Measurements from ENCODE around the gene BEX3.
"Not testable (repeated sequence)": the region's sequence is repeated elsewhere in the genome, so short reads cannot be mapped to it uniquely, and the experiment has no call there.

BEX3 gene

DNA sequence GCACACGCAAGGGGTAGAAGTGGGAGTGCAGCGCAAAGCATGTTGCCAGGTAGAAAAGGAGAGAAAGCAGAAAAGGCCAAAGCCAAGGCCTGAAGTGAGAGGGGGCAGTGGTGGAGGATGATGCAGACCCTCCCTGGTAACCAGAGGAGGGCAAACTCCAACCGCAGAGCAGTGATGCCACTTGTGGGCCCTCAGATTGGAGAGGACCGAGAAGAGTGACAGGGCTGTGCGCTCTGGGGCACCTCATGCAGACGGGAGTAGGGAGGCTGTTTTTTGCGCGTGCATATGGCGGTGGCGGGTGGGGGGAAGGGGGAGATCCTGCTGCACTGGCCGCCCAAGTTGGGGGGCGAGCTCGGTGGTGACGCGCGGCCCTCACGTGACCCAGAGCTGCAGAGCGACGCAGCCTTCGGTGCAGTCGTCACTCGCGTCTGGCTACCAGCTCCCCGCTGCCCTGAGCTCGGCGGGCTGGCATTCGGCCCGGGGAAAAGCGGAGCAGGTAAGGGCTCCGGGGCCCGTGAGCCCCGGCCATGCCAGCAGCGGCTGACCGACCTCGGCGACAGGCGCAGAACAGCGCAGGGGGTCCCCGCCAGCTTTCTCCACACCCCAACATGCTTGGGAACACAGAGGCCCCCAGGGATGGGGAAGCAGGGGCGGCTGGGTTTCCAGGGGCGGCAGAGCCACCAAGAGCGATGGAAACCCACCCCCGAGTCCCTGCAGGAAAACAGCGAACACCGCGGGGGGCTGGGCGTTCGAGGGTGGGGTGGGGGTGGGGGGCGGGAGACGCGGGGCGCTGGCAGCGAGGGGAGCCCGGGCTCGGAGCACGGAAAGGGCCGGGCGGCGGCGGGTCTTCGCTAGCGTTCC, at the start of gene BEX3:
Gene BEX3 (plus strand): TSS at position 421 of the 861 bp plus-strand sequence. CDS start 984 bp downstream, outside the sequence.
- DNase-seq: no peak

DNA sequence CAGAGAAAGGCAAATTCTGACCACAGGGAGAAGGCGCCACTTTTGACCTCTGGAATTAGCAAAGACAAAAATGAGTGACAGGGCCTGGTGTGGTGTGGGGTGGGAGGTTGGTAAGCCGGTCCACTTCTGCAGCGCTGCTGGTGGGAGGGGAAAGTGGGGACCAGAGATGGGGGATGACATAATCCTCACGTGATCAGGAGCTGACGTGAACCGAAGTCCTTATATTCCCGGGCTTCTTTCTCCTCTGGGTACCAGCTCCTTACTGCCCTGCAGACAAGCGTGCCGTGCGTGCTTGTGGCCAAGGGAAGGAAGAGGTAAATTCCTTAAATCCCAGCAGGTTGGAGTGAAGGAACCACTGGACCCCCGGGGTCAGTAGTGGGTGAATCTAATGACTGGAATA, 46.3 kb upstream of the BEX3 start, which contains the start of gene TCEAL7:
Gene TCEAL7 (plus strand): TSS at position 249 of the 400 bp plus-strand sequence. CDS start 1,165 bp downstream, outside the sequence.
- no peak for DNase-seq

DNA sequence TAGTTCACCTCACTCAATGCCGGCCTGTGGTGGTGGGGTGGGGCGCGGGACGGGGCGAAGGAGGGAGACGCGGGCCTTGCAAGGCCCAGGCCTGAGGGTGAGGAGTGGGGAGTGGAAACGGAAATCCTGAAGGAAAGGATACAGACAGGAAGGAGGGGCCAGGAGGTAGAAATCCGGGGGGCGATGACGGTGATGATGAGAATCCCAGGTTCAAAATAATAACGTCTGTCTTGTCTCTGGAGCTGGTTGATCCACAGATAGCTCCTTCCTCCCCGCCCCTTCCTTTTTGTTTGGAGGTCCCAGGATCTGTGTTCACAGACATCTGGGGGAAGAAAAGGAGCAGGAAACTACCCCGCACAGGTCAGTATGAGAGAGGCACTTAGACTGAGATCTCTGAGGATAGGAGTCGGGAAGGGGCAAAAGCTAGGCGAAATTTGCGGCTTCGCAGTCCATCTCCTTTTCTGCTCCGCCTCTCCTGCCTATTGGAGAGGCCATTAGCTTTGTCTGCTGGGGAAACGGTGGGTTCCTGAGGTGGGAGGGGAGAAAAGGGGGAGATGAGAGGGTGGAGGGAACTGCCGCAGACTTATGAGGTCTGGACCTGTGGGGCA, 45.6 kb upstream of the BEX3 start:
- DNase-seq: no peak

DNA sequence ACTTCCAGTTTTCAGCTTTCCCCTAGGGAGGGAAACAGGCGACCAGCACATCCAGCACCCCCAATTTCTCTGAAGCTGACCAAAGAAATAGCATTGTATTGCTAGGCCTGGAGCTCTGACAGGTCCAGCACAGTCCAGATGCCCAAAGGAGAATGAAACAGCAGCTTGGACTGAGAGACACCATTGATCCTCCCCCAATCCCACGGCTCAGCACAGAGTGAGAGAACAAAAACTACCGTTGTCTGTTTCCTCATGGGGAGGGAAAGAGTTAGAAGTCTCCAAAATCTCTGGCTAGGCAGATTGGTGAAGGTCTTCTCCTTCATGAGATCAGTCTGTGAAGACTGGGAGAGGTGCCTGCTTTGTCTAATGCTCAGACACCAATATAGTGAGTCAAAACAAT, 37.7 kb upstream of the BEX3 start:
- DNase-seq: no peak

DNA sequence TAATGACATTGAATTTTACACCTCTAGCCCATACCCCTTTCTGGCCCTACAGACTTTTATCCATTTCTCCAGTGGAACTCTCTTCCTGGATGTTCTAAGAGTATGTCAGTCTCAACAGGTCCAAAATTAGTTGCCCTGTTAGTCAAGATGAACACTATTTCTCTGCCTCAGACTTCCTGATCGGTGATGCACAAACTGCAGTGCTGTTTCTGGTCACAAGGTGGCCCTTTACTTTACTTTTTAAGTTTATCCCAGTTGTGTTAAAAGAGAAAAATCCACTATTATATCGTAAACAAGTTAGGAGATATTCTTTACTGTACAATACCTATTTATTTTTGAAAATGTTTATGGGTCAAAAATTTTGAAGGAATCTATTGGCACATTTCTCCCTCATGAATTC, 33.2 kb upstream of the BEX3 start:
- peak; percentile 19 for DNase-seq

DNA sequence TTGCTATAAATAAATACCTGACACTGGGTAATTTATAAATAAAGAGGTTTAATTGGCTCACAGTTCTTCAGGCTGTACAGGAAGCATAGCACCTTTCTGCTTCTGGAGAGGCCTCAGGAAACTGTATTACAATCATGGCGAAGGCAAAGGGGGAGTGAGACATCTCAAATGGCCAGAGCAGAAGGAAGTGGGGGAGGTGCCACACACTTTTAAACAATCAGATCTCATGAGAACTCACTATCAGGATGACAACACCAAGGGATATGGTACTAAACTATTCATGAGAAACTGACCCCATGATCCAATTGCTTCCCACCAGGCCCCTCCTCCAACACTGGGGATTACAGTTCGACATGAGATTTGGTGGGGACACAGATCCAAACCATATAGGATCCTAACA, 31.7 kb upstream of the BEX3 start:
- DNase-seq: no peak

DNA sequence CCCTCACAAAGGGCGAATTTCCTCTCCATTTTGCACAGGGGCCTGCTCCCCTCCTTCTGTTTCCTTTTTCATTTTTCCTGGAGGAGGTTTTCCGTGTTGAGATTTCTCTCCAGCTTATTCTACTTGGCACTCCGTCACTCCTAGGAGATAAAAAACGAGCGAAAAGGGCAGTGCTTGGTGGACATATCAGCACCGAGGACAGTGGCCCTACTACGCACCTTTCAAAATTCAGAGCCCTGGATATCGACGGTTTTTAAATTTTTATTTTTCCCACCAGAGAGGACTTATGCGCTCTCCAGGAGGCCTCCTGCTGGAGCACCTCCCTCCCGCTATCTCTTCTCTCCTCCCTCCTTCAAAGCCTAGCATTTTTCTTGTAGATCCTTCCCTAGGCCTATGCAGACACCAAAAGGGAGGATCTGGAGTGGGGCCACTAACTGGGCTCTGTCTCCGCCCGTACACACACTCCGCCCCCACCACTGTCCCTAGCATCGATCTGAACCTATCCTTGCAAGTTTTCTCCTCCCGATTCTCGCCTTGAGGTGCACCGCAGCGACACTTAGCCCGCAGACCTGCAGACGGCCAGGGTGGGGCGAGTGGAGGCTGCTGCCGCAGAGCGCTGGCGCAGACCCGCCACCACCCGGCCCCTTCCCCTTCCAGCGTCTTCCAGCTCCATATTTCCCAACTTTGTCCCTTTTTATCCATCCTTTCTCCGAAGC, 28.5 kb upstream of the BEX3 start:
- no peak for DNase-seq

DNA sequence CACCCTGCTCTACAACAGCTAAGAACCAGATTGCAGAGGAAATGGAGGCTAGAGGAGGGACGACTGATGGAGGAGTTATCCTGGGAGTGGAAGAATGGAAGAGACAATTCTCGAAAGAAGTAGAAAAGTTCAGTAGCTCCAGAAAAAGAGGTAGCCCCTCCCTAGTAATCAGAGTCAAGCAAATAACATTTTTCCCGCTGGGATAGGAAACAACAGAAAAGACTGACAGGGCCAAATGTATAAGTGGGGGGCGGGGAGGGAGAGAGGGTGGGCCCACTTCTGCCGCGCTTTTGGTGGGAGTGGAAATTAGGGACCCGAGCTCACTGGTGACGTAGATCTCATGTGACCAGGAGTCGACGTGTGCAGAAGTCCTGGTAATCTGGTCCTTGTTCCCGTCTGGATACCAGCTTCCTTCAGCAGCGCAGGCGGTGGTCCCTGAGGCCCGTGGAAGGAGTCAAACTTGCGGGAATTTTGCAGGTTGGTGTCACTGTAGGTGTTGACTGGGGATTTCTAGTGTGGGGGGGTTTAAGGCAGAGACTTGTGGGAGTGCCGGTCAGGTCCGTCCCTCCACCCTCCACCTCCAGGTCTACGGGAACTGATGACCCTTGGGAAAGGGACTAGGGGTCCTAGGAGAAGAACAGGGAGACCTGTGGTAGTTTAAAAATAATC, 20.1 kb upstream of the BEX3 start, which contains the start of gene TCEAL9:
Gene TCEAL9 (plus strand): TSS at position 377 of the 669 bp plus-strand sequence. CDS start 1,179 bp downstream, outside the sequence.
- DNase-seq: no peak

DNA sequence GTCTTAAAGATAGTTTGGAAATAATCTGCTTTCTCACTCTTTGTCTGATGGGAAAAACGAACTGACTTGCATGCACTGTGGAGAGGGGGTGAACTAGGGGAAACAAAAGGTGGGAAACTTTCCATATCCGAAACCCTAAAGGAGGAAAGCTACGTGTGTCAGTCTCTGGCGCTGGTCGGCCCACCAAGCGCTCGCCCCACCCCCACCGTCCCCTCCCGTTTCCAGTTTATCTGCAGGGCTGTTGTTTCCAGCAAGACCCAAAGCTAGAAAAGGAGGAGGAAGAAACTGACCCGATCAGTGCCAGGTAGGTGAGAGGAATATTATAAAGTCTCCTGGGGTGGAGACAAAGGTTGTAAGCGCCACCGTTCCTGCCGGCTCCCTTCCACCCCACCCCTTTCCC, 19.5 kb upstream of the BEX3 start:
- DNase-seq: no peak

DNA sequence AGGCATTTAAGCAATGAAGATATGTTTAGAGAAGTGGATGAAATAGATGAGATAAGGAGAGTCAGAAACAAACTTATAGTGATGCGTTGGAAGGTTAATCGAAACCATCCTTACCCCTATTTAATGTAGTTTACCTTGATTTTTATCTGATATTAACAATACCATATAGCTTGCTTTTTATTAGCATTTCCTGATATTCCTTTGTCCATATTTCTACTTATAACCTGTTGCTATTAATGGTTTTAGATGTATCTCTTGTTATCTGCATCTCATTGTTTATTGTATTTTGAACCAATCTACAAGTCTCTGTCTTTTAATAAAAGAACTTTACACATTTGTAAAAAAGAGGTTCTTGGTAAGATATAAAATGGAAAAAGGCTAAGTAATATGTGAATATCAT, 18.5 kb upstream of the BEX3 start:
- no peak for DNase-seq

DNA sequence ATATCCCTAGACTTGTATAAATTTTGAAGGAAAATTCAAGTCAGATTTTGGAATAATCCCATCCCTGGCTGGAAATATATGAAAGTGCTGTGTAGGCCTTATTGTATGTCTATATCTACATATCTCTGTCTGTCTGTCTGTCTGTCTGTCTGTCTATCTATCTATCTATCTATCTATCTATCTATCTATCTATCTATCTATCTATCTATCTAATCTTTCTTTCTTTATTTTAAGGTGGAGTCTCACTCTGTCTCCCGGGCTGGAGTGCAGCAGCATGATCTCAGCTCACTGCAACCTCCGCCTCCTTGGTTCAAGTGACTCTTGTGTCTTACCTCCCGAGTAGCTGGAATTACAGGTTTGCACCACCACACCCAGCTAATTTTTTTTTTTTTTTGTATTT, 16.7 kb upstream of the BEX3 start:
- DNase-seq: not testable (repeated sequence)

DNA sequence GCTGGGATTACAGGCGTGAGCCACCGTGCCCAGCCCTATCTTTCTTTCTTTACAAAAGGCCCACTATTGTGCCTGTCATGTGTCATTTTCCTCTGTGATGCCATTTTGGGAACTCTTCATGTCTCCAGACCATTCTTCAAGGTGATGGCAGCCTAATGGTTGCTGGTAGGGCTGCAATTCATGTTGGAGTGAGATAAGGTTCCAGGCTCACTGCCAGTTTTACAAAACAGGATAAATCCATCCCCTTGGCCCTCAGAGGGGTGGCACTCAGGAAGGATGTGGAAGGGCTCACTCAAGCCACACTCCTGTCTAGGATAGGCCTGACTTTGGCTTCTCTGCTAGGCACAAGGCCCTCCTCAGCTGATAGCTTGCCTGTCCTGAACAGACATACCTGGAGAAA, 16.2 kb upstream of the BEX3 start:
- no peak for DNase-seq

DNA sequence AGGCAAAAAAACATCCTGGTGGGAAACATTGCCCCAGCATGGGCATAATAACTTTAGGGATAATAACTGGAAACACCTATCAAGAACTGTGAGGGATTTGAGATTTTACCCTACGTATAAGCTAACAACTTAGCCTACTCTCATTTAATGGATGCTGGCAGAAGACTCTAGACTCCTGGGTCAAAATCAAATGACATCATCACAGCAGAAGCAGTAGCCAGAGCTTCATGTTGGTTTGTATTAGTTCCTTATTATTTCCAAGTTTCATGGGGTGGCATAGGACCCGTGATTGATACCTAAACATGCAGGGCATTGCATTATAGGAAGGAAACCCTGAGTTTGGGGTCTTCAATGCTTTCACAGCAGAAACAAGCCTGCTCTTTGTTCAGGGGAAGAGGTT, 15.4 kb upstream of the BEX3 start:
- DNase-seq: no peak

DNA sequence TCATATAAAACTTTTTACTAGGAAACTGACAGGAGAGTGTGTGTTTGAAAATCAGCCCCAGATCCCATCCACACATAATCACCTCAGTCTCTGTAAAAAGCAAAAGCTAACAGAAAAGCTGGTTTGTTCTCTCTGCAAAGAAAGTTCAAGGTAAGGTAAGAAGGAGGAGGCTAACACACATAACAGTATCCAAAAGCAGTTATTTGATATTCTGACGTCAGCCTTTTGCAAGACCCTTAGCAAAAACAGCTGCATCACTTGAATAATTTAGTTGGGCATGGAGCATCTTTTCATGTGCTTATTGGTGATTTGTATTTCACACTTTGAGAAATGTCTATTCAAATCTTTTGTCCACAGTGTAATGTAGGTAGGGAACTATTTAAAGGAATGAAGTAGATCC, 14.5 kb upstream of the BEX3 start:
- no peak for DNase-seq

DNA sequence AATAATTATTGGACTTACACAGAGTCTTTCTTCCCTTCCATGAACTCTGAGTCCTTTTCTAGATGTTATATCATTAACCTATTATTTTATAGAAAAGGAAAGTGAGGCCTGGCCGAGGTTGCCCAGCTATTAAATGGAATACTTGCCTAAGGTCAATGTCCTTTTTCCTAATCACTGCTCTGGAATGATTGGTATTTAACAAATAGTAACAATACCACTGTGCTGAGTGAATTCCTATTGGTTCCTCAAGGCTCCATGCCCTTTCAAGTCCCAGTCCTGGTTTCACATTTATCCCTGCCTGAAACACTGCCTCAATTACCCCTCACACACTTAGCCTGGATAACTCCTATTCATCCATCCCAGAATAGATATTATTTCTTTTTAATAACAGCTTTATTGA, 13.9 kb upstream of the BEX3 start:
- no peak for DNase-seq

DNA sequence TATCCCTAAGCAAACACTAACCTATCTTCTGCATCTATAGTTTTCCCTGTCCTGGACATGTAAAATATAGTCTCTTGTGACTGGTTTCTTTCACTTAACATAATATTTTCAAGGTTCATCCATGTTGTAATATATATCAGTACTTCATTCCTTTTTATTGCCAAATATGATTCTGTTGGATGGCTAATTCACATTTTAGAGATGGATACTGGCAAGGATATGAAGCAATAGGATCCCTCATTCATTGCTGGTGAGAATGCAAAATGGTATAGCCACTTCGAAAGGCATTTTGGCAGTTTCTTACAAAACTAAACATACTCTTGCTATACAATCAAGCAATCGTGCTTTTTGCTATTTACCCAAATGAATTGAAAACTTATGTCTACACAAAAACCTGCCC, 13.3 kb upstream of the BEX3 start:
- DNase-seq: no peak

DNA sequence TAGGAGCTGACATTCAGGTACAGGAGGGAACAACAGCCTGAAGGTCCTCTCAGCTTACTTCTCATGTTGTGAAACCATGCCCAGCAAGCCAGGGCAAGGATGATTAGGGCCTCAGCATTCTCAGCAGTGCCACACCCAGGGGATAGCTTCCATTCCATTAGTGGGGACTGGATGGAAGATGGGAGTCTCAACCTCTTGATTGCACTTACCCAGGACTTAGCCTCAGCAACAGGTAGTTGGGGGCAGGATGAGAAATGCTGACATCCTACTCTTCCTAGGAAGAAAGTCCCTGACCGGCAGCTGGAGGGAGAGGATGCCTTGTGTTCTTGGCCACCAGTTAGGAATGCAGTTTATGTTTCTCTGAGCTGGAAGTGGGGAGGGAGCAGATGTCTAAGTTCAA, 8.8 kb upstream of the BEX3 start:
- DNase-seq: no peak

DNA sequence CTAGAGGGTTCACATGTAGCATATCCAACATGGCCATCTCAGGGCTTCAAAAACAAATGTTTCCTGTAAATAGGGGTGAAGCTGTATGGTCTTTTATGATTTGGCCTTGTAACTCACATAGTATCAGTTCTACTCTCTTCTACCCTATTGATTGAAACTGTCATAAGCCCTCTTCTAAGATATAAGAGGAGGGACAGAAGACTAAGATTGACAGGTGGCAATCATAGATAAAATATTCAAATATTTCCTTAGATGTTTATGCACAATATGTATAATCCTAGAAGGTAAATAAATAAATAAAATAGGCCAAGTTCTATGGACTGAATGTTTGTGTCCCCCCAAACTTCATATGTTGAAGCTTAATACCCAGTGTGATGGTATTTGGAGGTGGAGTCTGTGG, 6.9 kb upstream of the BEX3 start:
- DNase-seq: no peak

DNA sequence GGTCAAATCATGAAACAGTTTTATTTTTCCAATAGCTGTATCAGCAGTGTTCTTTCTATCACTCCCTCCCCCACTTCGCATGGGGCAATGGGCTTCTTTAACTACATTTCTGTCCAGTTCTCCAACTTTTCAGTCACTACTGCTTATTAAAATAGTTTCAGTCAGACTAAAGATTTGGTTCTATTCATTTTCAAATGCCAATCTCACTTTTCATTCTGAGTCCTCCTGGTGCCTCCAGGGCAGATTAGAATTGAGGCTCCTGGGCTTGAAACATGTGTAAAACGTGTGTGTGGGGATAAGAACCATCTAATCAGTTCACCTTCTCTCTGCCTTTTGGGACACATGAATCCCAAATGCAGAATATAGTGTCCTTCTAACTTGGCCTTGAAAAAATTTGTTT, 3.5 kb upstream of the BEX3 start:
- no peak for DNase-seq

DNA sequence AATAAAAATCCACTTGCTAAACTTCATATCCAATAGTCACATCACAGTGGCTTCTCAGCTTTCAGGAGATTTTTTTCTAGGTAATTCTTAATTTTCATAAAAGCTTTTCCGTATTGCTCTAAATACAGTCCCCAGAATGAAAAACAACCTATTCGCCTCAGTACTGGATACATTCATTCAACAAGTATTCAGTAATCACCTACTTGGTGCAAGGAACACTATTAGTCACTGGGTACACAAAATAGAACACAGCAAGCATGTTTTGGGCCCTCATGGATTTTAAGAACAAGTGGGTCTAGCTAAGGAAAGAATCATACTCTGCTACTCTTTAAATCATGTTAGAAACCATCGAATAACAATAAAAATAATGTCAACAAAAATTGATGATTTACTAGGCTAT, 2.8 kb upstream of the BEX3 start:
- no peak for DNase-seq

DNA sequence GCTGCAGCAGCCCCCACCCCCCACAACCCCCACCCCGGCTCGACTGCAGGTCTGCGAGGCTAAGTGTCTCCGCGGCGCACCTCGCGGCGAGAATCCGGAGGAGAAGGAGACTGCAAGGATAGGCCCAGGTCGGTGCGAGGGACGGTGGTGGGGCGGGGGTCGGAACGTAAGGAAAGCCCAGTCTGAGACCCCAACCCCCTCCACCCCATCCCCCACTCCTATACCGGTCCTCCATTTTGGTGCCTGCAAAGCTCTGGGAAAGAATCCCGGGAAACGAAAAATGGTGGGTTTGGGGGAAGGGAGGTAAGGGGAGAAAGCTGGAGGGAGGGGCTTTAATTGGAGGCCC, 614 bp downstream of the BEX3 start:
- DNase-seq: no peak

DNA sequence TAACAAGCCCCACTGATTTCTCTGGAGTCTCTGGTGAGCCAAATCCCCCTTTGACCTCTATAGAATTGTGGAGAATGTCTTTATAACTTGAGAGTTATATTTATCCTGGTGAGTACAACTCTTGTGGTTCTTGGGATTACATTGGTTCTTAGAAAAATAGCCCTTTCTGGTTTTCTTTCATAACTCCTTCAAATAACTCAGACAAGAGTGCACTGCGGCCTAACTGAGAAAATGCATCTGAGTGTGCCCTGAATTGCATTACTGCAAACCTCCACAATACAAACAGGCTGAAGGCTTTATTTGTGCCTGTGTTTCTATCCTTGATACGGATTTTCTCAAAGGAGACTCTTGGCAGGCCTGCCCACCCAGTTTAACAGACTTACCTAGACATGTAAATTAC, 2.7 kb downstream of the BEX3 start:
- DNase-seq: no peak

DNA sequence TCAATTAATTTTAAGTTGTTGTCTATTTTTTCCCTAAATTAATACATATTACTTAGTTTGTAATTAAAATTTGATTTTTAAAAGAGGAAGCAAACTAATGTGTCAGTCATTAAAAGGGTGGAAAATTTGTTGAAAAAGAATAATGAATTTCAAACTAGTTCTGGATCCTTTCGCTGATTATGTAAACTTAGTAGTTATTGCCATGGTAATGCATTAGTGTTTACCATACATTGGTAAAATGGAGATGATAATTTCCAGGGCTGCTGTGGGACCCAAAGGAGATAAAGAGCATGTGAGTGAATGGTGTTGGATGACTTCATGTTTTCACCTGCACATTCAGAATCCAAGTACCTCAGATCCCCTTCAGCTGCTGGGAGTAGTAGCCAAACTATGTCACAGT, 6.5 kb downstream of the BEX3 start:
- no peak for DNase-seq
